ENCODE measurements around the gene PP2D1. TPM values are rescaled to one million over a fixed set of nuclear protein-coding genes. Genes with fewer than 3 reads are reported as not detected.
"Not testable (repeated sequence)": the region's sequence is repeated elsewhere in the genome, so short reads cannot be mapped to it uniquely, and the experiment has no call there.

The PP2D1 gene
- total RNA-seq, 1 donor from 2014 or later: not detected

DNA sequence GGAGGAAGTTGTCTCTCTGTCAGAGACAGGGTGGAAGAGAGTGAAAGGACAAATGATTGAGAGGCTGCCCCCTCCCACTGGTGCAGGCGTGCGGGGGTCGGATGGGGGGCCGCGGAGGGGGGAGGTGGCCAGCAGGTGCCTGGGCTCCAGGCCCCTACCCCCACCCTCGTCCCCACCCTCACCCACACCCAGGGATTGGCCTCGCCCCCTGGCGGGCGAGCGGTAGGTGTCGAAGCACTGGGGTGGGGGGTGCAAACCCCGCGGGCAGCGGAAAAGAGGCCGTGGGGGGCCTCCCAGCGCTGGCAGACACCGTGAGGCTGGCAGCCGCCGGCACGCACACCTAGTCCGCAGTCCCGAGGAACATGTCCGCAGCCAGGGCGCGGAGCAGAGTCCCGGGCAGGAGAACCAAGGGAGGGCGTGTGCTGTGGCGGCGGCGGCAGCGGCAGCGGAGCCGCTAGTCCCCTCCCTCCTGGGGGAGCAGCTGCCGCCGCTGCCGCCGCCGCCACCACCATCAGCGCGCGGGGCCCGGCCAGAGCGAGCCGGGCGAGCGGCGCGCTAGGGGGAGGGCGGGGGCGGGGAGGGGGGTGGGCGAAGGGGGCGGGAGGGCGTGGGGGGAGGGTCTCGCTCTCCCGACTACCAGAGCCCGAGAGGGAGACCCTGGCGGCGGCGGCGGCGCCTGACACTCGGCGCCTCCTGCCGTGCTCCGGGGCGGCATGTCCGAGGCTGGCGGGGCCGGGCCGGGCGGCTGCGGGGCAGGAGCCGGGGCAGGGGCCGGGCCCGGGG lies 27.9 kb upstream of the PP2D1 start, which contains the start of gene KAT2B:
Gene KAT2B (plus strand): TSS at position 682 of the 783 bp plus-strand sequence. CDS start 32 bp downstream, at position 714.
- DNase-seq (ENCODE audit: low spot score): peak; percentile 83

DNA sequence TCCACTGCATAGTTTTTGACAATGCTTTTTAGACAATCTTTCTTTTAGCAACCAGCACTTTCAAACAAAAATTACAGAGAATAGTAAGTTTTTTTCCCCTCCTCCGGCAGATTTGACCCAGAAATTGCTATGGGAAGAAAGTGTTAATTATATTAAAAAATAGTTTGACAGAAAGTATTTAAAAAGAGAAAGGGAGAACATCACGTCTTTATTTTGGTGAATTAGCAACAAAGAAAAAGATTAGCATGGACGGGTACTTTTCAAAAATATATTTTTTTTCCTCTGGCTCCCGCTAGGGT lies 27.4 kb upstream of the PP2D1 start:
- DNase-seq (ENCODE audit: low spot score): no peak

DNA sequence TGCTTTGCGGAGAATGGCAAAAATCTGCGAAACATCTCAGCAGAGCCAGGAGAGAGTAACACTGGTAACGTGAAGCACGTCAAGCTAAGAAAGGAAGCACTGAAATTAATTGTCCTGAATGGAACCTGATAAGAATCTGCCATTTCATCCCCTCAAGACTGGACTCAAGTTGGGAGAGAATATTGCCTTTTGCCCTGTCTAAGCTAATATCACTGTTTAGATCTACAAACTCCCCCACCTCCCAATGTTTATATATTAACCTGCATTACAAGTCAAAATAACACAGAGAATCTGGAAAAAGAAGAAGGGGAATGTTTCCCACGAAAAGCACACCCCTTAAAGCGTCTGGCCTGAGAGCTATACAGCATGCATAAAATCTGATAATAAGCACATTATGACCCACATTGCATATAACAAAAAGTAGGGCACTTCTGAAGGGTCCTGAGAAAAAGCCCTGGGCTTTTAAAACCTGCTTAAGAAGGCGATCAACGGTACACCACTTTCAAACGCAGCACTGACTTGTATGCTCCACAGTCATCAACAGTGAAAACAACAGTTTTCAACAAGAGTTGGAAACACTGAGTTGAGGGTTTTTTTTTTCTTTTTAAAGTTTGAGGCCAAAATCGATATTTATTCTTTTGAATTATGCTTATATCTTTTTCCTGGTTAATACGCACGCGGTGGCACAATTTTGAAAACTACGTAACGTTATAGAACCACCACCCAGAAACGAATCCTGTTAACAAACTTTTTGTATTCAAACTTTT lies 26.8 kb upstream of the PP2D1 start:
- DNase-seq (ENCODE audit: low spot score): no peak

DNA sequence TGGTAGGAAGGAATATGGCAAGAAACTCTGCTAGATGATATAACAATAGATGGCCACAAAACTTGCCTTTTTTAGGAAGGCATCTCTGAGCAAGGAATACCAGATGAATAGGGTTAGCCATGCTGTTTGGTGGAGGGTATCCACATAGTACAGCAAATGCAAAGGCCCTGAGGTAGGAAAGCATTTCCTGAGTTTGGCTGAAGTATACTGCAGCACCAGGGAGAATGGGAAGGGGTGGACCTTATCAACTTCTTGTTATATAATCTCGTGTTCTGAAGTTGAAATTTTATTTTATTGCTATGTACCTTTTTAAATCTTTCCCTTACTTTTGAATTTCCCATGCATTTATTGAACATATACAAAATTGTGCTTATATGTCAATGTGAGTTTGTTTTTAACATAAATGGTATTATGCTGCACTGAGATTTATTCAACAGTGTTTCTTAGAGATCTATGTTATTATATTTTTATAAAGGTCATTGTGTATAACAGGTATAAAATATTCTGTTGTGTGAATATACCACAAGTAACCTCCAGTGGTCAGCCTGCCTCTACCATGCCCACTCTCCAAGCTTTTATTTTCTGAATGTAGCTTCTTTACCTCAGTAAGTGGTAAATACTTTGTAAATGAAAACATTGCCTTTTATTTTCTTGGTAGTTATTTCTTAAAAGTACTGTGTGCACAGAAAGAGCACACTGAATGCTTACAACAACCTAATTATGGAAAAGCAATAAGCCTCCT lies 25.4 kb upstream of the PP2D1 start:
- no peak for DNase-seq (ENCODE audit: low spot score)

DNA sequence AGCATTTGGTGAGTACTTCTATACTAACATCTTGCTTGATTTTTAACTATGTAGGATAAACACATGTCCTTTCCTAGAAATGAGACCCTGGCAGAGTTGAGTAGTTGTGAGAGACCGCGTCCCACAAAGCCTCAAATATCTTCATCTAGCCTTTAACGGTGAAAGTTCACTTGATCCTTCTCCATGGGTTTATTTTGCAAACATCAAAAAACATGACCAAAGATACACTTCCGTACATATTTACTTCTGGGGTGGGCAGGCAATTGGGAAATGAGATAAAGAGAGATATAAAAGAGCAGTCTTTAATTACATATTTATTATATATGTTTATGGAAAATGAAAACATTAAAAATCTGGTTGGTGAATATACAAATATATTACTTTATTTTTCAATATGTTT lies 23.0 kb upstream of the PP2D1 start:
- DNase-seq (ENCODE audit: low spot score): no peak

DNA sequence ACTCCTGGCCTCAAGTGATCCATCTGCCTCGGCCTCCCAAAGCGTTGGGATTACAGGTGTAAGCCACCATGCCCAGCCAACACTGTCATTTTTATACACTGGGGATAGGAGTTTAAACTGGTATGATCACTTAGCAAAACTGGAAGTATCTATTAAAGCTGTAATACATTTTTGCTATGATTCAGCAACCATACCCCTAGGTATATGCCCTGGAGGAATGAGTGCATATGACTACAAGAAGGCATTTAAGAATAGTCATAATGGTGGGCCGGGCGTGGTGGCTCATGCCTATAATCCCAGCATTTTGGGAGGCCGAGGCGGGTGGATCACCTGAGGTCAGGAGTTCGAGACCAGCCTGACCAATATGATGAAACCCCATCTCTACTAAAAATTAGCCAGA lies 19.9 kb upstream of the PP2D1 start:
- DNase-seq (ENCODE audit: low spot score): not testable (repeated sequence)

DNA sequence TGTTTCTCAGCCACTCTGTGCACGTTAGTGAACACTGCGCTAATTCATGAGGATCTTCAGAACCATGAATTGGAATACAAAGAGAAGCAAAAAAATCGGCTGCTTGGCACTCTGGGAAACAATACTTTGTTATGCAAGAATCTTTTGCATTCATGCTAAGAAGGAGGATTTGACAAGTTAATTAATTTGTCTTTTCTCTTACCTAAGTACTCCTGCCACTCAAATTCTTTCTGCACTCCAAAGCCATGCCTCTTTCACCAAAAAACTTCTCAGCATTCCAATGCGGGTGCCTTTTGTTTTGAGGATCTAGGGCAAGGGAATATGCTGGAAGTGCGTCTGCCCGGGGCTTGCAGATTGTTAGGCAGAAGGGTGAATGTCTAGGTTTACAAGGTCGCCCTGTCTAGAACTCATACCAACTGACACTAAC lies 16.9 kb upstream of the PP2D1 start:
- DNase-seq (ENCODE audit: low spot score): no peak

DNA sequence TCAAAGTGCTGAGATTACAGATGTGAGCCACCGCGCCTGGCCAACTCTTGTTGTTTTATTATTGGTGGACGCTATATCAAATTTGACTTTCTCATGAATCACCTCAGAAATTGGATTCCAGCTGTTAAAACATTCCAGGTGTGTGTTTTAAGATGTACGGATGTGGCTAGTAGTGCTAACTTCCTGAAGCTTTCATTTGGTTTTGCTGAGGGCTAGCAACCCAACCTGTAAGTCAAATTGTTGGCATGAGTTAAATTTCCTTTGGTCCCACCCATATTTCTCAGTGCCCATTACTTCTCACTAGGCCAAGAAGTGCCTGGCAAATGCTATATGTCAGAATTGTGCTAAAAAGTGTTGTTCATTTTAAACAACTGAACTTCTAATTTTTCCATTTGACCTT lies 15.1 kb upstream of the PP2D1 start:
- no peak for DNase-seq (ENCODE audit: low spot score)

DNA sequence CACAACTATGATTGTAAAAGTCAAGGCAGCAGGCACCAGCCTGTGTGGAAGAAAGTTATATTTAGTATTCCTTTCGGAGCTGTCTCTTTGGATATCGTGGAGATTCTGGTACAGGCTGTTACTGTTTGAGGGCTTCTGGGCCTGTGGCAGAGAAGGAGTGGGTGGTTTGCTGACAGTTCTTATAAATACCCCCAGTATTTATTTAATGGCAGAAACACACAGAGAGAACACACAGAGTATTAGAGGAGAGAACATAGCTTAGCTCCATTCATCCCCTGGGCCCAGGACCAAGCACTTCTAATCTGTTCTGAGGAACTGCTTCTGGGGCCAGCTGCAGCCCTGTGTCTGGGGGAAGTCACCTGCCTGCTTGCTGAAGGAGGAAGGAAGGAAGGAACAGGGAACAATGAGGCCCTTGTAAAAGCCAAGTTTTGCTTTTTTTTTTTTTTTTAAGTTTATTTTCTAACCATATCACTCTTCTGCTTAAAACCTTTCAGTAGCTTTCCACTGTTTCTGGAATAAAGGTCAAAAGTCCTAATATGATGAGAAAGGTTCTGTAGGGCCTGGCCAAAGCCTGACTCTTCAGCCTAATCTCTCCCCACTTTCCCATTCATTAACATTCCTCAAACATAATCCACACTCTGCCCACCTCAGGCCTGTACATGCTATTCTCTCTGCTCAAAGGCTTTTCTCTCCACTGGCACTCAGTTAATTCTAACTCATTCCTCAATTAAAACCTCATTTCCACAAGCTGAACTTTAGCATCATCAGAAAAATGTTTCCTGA lies 11.8 kb upstream of the PP2D1 start:
- DNase-seq (ENCODE audit: low spot score): no peak

DNA sequence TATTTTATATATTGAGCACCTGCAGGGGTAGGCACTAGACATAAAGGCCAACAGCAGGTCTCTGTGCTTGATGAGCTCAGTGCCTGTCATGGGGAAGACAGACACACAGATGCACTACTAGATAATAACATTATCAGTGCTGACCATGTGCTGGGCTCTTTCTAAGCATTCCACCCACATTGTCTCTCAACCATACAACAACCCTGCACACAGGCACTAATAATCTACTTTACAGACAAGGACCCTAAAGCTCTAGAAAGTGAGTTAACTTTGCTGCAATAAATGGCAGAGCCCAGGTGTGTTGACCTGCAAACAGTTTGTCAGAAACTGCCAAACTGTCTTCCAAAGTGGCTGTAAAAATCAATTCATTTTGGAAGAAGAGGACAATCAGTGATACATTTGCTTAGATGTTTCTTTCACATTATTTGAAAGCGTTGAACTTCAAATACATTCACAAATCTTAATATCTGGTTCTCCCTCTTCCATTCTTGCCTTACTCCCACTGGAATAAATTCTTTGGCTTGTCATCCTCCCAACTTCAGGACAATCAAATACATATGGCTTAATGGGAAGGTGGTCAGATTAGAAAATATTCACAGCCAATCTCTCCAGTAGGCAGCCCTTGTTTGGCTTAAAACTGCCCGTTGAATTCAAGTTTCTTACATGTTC lies 11.0 kb upstream of the PP2D1 start:
- no peak for DNase-seq (ENCODE audit: low spot score)

DNA sequence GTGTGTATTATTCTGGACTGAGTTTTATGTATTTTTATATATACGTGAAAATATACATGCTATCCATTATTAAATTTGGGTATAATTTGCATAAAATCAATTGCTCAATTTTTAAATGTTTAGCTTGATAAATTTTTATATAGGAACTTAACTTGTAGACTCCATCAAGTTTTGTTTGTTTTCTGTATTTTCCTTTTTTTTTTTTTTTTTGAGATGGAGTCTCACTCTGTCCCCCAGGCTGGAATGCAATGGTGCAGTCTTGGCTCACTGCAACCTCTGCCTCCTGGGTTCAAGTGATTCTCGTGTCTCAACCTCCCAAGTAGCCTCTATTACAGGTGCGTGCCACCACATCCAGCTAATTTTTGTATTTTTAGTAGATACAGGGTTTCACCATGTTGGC lies 4.0 kb upstream of the PP2D1 start:
- not testable (repeated sequence) for DNase-seq (ENCODE audit: low spot score)

DNA sequence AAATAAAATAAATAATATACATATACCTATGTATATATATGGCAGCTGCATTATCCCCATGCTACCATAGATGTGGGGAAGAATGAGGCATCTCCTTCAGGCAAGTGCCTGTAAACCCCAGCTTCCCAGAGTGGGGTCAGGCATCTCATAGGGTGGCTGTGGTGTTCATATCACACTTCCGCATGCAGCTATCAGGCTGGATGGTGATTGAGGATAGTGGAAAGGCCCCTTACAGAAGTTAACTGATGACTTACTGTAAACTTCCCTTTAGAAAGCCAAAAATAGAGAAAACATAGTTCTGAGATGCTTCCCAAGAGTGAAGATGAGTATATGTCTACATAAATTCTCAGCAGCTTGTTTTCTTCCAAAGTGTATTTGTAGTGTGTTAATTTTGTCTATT lies 3.5 kb upstream of the PP2D1 start:
- no peak for DNase-seq (ENCODE audit: low spot score)

DNA sequence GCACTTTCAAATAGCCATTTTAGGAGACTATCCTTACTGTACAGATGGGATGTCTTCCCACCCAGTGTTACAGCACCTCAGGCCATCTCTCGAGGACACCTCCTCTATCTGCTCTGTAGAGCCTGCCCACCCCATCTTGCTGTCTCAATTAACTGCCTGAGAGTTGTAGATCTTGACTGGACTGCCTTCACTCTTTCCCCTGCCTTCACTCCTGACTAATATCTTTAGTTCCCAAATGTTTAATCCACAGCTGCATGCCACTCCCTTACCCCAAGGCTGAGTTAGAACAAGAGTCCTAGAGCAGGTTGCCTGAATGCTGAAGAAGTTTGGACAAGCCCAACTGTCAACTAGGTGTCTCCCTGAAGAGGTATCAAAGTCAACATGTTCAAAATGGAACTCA lies 1.3 kb upstream of the PP2D1 start:
- DNase-seq (ENCODE audit: low spot score): no peak

DNA sequence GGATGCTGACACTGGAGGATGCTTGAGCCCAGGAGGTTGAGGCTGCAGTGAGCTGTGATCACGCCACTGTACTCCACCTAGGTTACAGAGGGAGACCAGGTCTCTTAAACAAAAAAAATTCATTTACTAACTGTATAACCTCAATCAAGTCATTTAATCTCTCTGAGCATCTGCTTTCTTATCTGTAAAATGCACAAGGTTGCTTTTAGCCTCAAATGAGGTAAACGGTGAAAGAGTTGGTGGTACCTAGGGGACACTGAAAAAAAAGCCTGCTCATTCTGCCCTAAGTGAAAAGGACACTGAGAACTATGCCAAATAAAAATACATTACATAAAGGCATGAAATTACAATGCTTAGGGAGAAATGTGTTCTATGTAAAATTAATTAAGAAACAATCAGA lies 3.4 kb downstream of the PP2D1 start:
- no peak for DNase-seq (ENCODE audit: low spot score)

DNA sequence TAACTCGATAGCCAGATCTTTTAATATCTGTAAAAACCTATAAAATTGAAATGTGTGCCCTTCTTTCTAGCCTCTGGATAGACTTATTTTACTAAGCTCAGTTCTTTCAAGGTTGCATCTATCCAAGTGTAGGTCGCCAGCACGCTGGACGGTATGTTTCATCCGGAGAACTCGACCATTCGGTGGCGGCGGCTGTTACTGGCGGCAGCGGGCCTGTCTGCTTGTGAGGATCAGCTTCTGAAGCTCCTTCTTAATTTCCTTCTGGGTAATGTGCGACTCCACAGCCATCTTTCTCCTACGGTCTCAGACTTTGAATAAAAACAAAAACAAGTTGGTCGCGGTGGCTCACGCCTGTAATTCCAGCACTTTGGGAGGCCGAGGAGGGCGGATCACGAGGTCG lies 4.1 kb downstream of the PP2D1 start:
- no peak for DNase-seq (ENCODE audit: low spot score)

DNA sequence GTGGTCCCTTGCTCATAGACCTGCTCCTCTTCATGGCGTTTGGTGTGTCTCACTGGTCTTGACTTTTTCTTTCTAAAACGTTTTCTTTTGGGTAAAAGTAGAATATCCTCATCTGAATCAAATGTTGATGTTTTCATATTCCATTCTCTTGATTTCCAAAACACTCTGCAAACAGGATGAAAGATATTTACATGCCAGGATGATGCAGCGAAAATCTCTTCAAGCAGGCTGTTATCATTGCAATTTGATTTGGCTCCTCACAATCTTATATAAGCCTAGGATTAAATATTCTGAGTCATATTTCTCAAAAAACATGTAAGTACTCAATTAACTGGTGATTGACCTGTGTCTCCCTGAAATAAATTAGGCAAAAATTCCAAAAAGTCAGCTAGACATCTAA lies 10.1 kb downstream of the PP2D1 start:
- no peak for DNase-seq (ENCODE audit: low spot score)

DNA sequence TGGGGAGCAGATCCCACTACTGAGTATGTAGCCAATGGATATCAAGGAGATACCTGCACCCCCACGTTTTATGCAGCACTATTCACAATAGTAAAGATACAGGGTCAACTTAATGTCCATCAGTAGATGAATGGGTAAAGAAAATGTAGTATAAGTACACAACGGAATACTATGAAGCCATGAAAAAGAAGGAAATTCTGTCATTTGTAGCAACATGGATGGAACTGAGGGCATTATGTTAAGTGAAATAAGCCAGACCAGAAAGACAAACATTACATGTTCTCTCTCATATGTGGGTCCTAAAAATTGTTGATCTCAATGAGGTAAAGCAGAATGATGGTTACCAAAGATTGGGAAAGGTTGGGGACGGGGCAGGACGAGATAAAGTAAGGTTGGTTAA lies 14.6 kb downstream of the PP2D1 start:
- no peak for DNase-seq (ENCODE audit: low spot score)

DNA sequence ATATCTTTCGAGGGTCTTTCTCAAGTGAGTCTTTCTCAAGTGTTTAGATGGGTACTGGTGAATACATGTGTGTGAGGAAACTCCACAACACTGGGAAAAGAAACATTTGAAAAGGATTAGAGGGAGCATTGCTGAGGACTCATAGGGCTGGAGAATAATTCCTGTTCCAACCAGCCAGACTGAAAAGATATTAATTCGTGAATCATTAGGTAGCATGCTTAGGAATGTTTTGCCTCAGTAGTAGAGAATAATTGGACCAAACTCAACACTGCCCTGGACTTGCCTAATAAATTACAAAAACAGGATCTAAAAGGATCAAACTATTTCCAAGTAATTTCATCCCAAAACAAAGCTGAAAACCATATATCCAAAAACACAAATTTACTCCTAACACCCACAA lies 17.3 kb downstream of the PP2D1 start:
- DNase-seq (ENCODE audit: low spot score): no peak

DNA sequence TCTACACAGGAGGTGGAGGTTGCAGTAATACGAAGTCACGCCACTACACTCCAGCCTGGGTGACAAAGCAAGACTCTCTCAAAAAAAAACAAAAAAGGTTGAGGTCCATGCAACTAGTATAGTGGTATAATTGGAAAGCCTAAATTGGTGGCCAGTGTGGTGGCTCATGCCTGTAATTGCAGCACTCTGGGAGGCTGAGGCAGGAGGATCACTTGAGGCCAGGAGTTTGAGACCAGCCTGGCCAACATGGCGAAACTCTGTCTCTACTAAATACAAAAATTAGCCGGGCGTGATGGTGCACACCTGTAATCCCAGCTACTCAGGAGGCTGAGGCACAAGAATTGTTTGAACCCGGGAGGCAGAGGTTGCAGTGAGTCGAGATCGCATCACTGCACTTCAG lies 23.2 kb downstream of the PP2D1 start:
- DNase-seq (ENCODE audit: low spot score): not testable (repeated sequence)

DNA sequence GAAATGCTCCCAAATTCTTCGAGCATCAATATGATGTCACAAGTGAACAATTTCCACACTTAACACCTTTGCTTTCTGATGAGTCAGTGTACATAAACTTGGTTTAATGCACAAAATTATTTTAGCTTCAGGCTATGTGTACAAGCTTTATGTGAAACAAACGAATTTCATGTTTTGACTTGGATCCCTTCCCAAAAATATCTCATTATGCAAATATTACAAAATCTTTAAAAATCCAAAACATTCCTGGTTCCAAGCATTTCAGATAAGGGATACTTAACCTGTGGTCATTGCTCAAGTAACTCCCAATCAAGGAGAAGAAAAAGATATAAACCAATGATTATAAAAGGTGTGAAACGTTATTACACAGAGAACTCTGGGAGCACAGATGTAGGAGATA lies 40.0 kb downstream of the PP2D1 start:
- DNase-seq (ENCODE audit: low spot score): no peak

DNA sequence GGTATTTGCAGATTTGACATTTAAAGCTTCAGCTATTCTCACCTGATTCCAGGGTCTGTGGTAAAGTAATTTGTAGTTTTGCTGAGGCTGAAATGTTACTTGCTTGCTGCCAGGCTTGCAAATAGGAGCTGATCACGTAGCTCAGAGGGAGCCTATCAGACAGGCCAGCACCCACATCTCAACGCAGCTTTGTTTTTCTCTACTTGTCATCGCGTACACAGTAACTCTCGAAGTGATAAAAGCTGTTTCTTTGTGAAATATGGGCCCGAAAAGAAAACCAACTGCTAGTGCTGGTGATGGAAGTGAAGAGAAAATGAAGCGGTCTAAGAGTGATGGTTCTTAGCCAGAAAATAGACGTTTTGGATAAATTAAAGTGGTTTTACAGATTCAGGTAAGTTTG lies 41.7 kb downstream of the PP2D1 start:
- DNase-seq (ENCODE audit: low spot score): no peak

All from ureter (tissue), 1 donor.